SH-SY5Y (cell line): ENCODE data around the gene MRPS15.

Experiments used
- GATA2 ChIP-seq: IDR thresholded peaks from 2 replicates; pipeline ENCODE4 v1.6.1; 2011; ENCODE audit warnings: mild to moderate bottlenecking, low read depth, low read length
- GATA3 ChIP-seq: IDR thresholded peaks from 2 replicates; pipeline ENCODE4 v1.6.1; 2011; ENCODE audit warnings: low read depth, mild to moderate bottlenecking, low read length, moderate library complexity

GRCh38 chr1:36438715-36439114 is 25.5 kb downstream of the MRPS15 start:
- TF ChIP-seq GATA2 (no peak), GATA3 (no peak)
